Activated T-cell treated with anti-CD3 and anti-CD28 coated beads, Interleukin-2, amount 50 U/mL, for 24 hours (primary cell): Measurements from ENCODE around the gene FANK1.

ENCODE experiments used
- DNase-seq: peaks from one replicate; pipeline ENCODE4 v3.0.0-alpha.2; 2020
- H3K27ac Mint-ChIP-seq: 2 replicates; pipeline ENCODE4 v1.8.0; 2020; ENCODE audit warnings: mild to moderate bottlenecking, mixed read lengths
- H3K27me3 Mint-ChIP-seq: 2 replicates; pipeline ENCODE4 v1.8.0; 2020; ENCODE audit warnings: mixed read lengths
- H3K36me3 Mint-ChIP-seq: 2 replicates; pipeline ENCODE4 v1.8.0; 2020; ENCODE audit warnings: low read depth, mixed read lengths
- H3K4me1 Mint-ChIP-seq: 2 replicates; pipeline ENCODE4 v1.8.0; 2020; ENCODE audit warnings: low read depth, mixed read lengths
- H3K4me3 Mint-ChIP-seq: 2 replicates; pipeline ENCODE4 v1.8.0; 2020; ENCODE audit warnings: mild to moderate bottlenecking, moderate library complexity, mixed read lengths
- H3K9me3 Mint-ChIP-seq: 2 replicates; pipeline ENCODE4 v1.8.0; 2020; ENCODE audit warnings: mixed read lengths

Gene FANK1

DNA sequence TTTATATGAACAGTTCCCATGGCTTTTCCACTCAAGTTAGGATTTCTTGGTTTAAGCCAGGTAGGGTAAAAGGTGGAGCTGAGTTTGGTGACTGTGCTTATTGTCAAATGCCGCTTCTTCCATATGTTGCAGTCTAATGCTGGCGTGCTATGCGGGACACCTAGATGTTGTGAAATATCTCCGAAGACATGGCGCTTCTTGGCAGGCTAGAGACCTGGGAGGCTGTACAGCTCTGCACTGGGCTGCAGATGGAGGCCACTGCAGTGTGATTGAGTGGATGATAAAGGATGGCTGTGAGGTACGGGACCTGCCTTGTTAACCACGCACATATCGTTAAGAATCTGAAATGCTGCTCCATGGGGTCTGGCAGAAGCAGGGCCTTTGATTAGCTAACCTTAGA, 108.4 kb downstream of the FANK1 start:
- no peaks in the 10 kb centered on the region for H3K27me3 Mint-ChIP-seq
- H3K9me3 Mint-ChIP-seq = no peaks in the 10 kb centered on the region
- peaks cover 1% of the 10 kb centered on the region for H3K4me1 Mint-ChIP-seq
- DNase-seq = no peak
- no peak overlapping the region for H3K4me3 Mint-ChIP-seq
- H3K27ac Mint-ChIP-seq = no peak overlapping the region
- H3K36me3 Mint-ChIP-seq = no peaks in the 10 kb centered on the region

DNA sequence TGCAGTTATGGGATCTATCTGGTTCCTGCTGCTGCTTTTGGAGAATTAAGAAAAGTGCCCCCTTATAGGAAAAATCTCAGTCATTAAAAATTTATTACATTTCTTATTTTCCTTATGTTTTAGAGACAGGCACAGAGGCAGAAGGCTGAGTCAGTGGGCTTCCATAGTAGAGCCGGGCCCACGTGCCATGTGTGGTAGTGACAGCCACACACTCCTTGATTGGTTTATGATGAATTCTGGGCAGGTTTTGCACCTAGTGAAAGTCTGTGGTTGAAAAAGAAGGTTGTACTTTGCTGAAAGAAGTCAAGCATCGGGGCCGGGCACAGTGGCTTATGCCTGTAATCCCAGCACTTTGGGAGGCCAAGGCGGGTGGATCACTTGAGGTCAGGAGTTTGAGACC, 109.9 kb downstream of the FANK1 start:
- Mint-ChIP-seq H3K4me3 (no peak overlapping the region), H3K27me3 (no peaks in the 10 kb centered on the region), H3K9me3 (no peaks in the 10 kb centered on the region), H3K27ac (no peak overlapping the region), H3K36me3 (no peaks in the 10 kb centered on the region), H3K4me1 (no peaks in the 10 kb centered on the region)
- DNase-seq = no peak

DNA sequence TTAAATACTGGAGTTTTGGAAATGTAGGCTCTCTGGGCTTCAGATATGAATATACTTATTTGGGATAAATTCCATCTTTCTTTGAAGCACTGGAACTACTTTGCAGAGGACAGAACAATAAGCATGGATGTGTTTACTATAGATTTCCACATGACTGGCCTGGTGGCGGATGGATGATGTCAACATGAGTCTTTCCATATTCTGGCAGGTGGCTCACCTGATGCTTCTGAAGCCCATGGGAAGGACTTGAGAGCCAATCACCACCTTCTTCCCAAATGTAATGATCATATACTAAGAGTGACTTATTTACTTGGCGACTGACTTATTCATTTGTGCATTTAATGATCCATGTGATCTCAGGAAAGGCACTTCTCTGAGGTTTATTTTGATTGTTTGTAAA, 110.5 kb downstream of the FANK1 start:
- H3K36me3 Mint-ChIP-seq = no peaks in the 10 kb centered on the region
- no peaks in the 10 kb centered on the region for H3K9me3 Mint-ChIP-seq
- H3K4me3 Mint-ChIP-seq = no peak overlapping the region
- no peaks in the 10 kb centered on the region for H3K4me1 Mint-ChIP-seq
- DNase-seq = no peak
- H3K27me3 Mint-ChIP-seq = peaks cover under 1% of the 10 kb centered on the region
- H3K27ac Mint-ChIP-seq = no peak overlapping the region

- Mint-ChIP-seq H3K27ac (no peak overlapping the region), H3K36me3 (no peaks in the 10 kb centered on the region), H3K4me3 (no peak overlapping the region), H3K4me1 (no peaks in the 10 kb centered on the region), H3K27me3 (peaks cover 4% of the 10 kb centered on the region), H3K9me3 (no peaks in the 10 kb centered on the region)
- DNase-seq = no peak
Measured at GRCh38 chr10:126009650-126010049, 113.3 kb downstream of the FANK1 start.

DNA sequence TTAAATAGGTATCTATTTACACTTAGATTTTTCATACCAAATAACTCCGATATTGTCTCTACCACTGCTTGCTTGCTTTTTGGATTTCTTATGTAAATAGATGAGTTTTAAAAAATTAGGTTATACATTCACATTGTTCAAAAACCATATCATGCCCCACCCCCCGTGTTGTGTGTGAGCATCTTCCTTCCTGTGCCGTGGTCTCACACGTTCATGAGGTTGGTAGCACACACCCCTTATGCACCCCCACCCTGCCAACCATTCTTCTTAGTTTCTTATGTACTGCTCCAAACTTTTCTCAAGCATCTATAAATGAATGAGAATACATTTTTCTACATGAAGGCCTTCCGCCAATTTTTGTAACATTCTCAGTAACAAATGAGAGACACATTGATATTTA, 115.6 kb downstream of the FANK1 start:
- Mint-ChIP-seq H3K27ac (no peak overlapping the region), H3K4me1 (no peaks in the 10 kb centered on the region), H3K36me3 (no peaks in the 10 kb centered on the region), H3K4me3 (no peak overlapping the region), H3K27me3 (peaks cover 4% of the 10 kb centered on the region), H3K9me3 (no peaks in the 10 kb centered on the region)
- no peak for DNase-seq

GRCh38 chr10:126012485-126012884, 116.1 kb downstream of the FANK1 start:
- Mint-ChIP-seq H3K27ac (no peak overlapping the region), H3K36me3 (no peaks in the 10 kb centered on the region), H3K4me1 (no peaks in the 10 kb centered on the region), H3K9me3 (no peaks in the 10 kb centered on the region), H3K4me3 (no peak overlapping the region), H3K27me3 (peaks cover 4% of the 10 kb centered on the region)
- no peak for DNase-seq

DNA sequence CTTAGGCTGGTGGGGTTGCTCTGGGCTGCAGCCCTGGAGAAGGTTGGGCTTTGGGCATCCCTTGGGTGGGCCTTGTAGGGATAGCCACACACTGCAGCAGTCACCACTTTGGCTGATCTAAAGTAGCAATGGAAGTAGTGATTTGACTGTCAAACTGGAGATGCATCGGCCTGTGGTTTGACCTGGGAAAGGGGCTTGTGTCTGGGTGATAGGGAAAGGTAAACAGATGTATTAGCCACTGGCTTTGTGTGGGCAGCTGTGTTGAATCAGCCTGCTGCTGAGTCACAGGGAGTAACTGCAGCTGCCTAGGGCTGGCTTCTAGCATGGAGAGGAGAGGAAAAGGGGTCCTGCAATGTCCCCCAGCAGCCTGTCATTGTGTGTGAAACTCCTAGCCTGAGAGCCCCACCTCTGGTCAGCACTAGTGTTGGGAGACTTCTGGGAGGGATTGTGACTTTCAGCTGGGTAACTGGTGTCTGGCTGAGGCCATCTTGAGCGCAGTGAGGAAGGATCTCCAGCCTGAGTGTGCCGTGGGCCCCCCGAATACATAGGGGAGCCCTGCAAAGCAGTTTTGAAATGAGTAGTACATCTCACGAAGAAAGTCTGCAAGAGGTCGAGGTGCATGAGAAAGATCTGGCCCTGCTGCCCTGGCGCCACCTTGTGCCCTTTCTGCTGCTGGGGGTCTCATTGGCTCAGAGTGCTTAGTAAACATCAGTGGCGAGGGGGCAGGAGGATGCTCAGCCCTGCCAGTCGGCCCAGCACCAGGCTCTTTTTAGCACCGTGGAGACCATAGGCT, 117.3 kb downstream of the FANK1 start:
- Mint-ChIP-seq H3K27me3 (peaks cover 4% of the 10 kb centered on the region), H3K4me1 (no peaks in the 10 kb centered on the region), H3K27ac (no peak overlapping the region), H3K9me3 (no peaks in the 10 kb centered on the region), H3K4me3 (no peak overlapping the region), H3K36me3 (no peaks in the 10 kb centered on the region)
- DNase-seq = no peak

GRCh38 chr10:126014309-126014708, 117.9 kb downstream of the FANK1 start:
- Mint-ChIP-seq H3K4me1 (no peaks in the 10 kb centered on the region), H3K27me3 (peaks cover 4% of the 10 kb centered on the region), H3K36me3 (no peaks in the 10 kb centered on the region), H3K4me3 (no peak overlapping the region), H3K9me3 (no peaks in the 10 kb centered on the region), H3K27ac (no peak overlapping the region)
- DNase-seq = no peak

DNA sequence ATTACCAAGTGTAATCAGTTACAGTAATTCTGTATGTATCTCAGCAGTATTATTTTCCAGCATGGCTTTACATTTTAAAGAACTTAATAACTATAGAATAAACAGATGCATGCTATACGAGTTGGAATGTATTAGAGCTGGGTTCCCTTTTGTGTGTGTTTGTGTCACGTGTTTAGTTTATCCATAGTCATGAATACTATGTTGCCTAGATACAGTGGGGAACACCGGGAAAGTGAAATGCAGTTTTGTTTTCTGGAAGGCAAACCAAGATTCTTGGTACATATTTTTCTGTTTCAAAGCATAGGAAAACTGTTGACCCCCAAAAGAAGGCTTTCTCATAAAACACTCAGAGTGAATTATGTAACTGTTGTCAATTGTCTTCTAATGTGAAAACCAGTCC, 119.0 kb downstream of the FANK1 start:
- no peaks in the 10 kb centered on the region for H3K36me3 Mint-ChIP-seq
- H3K9me3 Mint-ChIP-seq = no peaks in the 10 kb centered on the region
- peaks cover 10% of the 10 kb centered on the region for H3K27me3 Mint-ChIP-seq
- no peak for DNase-seq
- H3K4me1 Mint-ChIP-seq = no peaks in the 10 kb centered on the region
- no peak overlapping the region for H3K27ac Mint-ChIP-seq
- no peak overlapping the region for H3K4me3 Mint-ChIP-seq

DNA sequence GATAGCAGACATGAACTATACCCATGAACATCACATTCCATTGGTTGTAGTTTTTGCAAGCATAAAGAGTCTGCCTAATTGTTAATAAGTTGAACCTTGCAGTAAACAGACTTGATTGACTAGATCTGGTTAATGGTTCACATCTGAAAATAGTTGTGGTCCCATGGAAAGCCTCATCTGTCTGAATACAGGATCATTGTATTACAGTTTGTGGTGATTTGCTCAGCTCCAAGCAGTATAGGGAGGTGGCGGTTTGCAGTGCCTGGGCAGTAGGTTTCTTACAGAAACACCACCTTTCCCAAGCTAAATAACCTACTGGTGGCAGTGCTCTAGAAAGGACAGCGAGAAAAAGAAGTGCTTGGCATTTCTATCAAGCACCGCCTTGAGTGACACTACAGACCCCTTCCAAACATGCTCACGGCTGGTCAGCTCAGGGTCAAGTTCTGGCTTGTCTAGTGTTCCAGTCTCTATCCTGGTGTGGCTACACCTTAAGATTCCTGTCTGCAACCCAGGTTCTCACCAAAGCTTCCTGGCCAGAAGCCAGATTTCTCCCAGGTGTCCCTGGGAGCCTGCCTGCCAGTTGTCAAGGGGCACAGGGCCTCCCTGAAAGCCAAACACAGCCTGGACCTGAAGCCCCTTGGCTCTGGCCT, 119.9 kb downstream of the FANK1 start:
- Mint-ChIP-seq H3K4me3 (no peak overlapping the region), H3K27ac (no peak overlapping the region), H3K36me3 (no peaks in the 10 kb centered on the region), H3K27me3 (peaks cover 10% of the 10 kb centered on the region), H3K4me1 (no peaks in the 10 kb centered on the region), H3K9me3 (no peaks in the 10 kb centered on the region)
- DNase-seq = no peak

GRCh38 chr10:126016882-126017281, 120.5 kb downstream of the FANK1 start:
- Mint-ChIP-seq H3K4me3 (no peak overlapping the region), H3K36me3 (no peaks in the 10 kb centered on the region)

DNA sequence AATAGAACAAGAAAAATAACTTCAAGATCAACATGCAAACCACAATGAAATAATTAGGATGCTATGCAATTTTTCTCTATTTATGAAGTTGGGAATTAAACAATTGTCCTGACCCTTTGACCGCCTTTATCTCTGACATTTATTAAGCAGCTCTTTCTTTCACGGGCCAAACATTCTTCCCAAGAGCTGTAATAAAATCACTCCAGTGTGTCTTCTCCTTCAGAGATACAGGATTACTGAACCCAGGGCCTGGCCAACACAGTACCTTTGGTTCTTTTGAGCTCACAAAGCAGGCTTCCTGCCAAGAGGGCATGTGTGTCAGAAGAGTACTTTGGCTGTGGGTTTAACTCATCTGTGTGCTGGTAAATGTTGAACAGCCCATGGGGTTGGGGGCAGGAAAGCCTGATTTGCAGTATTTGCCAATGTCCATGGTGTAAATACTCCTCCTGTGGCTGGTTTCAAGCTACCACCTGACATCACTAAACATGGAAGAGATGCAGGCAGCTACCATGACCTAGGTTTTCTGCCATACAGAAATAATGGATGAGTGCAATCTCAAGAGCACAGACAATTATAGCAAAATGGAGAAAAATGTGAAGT, 121.7 kb downstream of the FANK1 start:
- Mint-ChIP-seq H3K36me3 (no peaks in the 10 kb centered on the region), H3K4me1 (no peaks in the 10 kb centered on the region), H3K9me3 (no peaks in the 10 kb centered on the region), H3K27ac (no peak overlapping the region), H3K27me3 (peaks cover 12% of the 10 kb centered on the region), H3K4me3 (no peak overlapping the region)
- no peak for DNase-seq

More at GRCh38 chr10:126016882-126017281, 120.5 kb downstream of the FANK1 start:
- Mint-ChIP-seq H3K9me3 (no peaks in the 10 kb centered on the region), H3K27ac (no peak overlapping the region), H3K27me3 (peaks cover 12% of the 10 kb centered on the region), H3K4me1 (no peaks in the 10 kb centered on the region)
- DNase-seq = no peak

DNA sequence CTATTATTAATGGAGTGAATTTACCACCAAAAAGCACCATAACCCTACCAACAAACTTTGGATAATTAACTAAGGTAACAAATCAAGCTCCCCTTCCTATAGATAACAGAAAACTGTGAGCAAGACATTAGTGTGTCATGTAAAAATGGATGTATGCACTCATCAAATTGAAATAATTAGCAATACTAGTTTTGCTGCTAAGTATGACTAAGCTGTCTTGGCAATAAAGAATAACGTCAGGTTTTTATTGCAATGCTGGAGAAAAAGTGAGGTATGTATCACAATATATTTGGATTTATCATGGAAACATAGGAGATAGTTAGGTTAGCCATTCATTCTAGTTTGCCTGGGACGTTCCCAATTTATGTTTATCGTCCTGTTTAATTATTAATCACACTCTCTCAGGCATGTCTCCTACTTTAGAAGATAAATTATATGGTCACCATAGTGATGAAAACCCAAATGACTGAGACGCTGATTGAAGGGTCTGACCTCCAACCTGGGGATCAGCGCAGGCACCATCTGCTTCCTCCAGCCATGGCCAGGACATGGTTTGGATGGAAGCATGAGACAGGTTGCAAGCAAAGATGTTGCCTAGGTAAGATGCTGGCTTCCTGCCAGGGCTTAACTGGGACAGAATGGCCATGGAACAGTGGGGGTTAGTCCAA, 125.6 kb downstream of the FANK1 start:
- DNase-seq = no peak
- Mint-ChIP-seq H3K27ac (no peak overlapping the region), H3K27me3 (peaks cover 12% of the 10 kb centered on the region)

GRCh38 chr10:126022841-126023240, 126.5 kb downstream of the FANK1 start:
- Mint-ChIP-seq H3K4me3 (no peak overlapping the region), H3K27me3 (peaks cover 12% of the 10 kb centered on the region), H3K4me1 (no peaks in the 10 kb centered on the region), H3K27ac (no peak overlapping the region), H3K36me3 (no peaks in the 10 kb centered on the region), H3K9me3 (peaks cover 4% of the 10 kb centered on the region)
- no peak for DNase-seq

More for the DNA sequence above, 125.6 kb downstream of the FANK1 start:
- Mint-ChIP-seq H3K4me1 (no peaks in the 10 kb centered on the region), H3K36me3 (no peaks in the 10 kb centered on the region), H3K4me3 (no peak overlapping the region), H3K9me3 (no peaks in the 10 kb centered on the region)

- Mint-ChIP-seq H3K4me1 (no peaks in the 10 kb centered on the region), H3K36me3 (no peaks in the 10 kb centered on the region), H3K27ac (no peak overlapping the region), H3K27me3 (no peaks in the 10 kb centered on the region), H3K4me3 (no peak overlapping the region), H3K9me3 (peaks cover 12% of the 10 kb centered on the region)
- no peak for DNase-seq
Measured at GRCh38 chr10:126027692-126028091, 131.3 kb downstream of the FANK1 start.
